HepG2 (cell line): ENCODE data around the gene ACAP1. TPM values are rescaled to one million over a fixed set of nuclear protein-coding genes. Genes with fewer than 3 reads are reported as not detected.

ENCODE experiments used
- ATAC-seq: fragments of 200-7000 bp; cut with Tn5 transposase; 3 replicates; pipeline ENCODE4 v1.9.1; 2020; ENCODE audit warnings: mild to moderate bottlenecking, moderate library complexity
- BruUV-seq: library from RNA; stranded (reverse); fragments of 400-500 nt; replicated peaks from 2 replicates; lab custom pipeline; 2021; lab: Mats Ljungman, UMichigan
- CTCF ChIA-PET: fragments of 300-600 bp; formaldehyde crosslinking; extraction: SDS; loops from one replicate; lab custom pipeline; 2021; ENCODE audit warnings: low total read pairs, inconsistent platforms, low intra/inter-chr PET ratio; lab: Yijun Ruan, JAX
- POLR2A ChIA-PET: fragments of 350-600 bp; sonication (Branson Sonifier 250); formaldehyde crosslinking; loops from one replicate; lab custom pipeline; 2020; ENCODE audit warnings: antibody characterized with exemption, inconsistent platforms; lab: Yijun Ruan, JAX
- DNase-seq: peaks from one replicate; pipeline ENCODE4 v3.0.0-alpha.2; 2015; ENCODE audit warnings: low spot score
- FAIRE-seq: peaks from 3 replicates; lab custom pipeline; 2011; peaks lifted over from hg19 to GRCh38; lab: Jason Lieb, UNC
- H2AFZ ChIP-seq: one replicate; pipeline ENCODE4 v1.6.1; 2011; ENCODE audit warnings: low read length, inconsistent platforms
- H3K27ac ChIP-seq: fragments of 300-600 bp; 3 replicates; pipeline ENCODE4 v1.8.0; 2011; ENCODE audit warnings: mixed run types, mild to moderate bottlenecking, mixed read lengths, low read length, inconsistent platforms; ENCODE audit not compliant: insufficient read depth; ENCODE audit errors: extremely low read length
- H3K27me3 ChIP-seq, 2 experiments: fragments of 200-600 bp in 1 of 2; 2 replicates in 1 of 2; 3 replicates in 1 of 2; pipeline versions ENCODE4 v1.6.0 to v1.8.0; 2011; ENCODE audit warnings: low read length in 2 of 2, mild to moderate bottlenecking in 2 of 2, moderate library complexity in 2 of 2, inconsistent platforms in 1 of 2; ENCODE audit not compliant: insufficient read depth in 2 of 2, control insufficient read depth in 1 of 2
- H3K36me3 ChIP-seq, 2 experiments: fragments of 200-600 bp in 1 of 2; replicated peaks in 1 of 2; 2 replicates in 1 of 2; 3 replicates in 1 of 2; pipeline versions ENCODE4 v1.5.1 to v1.8.0; 2011; ENCODE audit warnings: low read length in 2 of 2, inconsistent platforms in 1 of 2; ENCODE audit not compliant: insufficient read depth in 2 of 2, control insufficient read depth in 1 of 2
- H3K4me1 ChIP-seq: 2 replicates; pipeline ENCODE4 v1.5.1; 2012; ENCODE audit warnings: low read length, inconsistent platforms; ENCODE audit not compliant: insufficient read depth
- H3K4me2 ChIP-seq: 2 replicates; pipeline ENCODE4 v1.6.0; 2011; ENCODE audit warnings: low read depth, low read length, inconsistent platforms
- H3K4me3 ChIP-seq, 3 experiments: fragments of 200-600 bp in 1 of 3; sonication (generic), shearing (Covaris generic) in 1 of 3; replicated peaks in 1 of 3; 2 replicates each; pipeline ENCODE4 v1.5.1; 2011 to 2016; ENCODE audit warnings: low read length in 3 of 3, inconsistent platforms in 2 of 3, low read depth in 2 of 3, mild to moderate bottlenecking in 2 of 3, control low read depth in 1 of 3, mixed read lengths in 1 of 3; ENCODE audit not compliant: insufficient read depth in 1 of 3
- H3K79me2 ChIP-seq: one replicate; pipeline ENCODE4 v1.6.1; 2011; ENCODE audit warnings: low read length, inconsistent platforms; ENCODE audit not compliant: insufficient read depth
- H3K9ac ChIP-seq: 2 replicates; pipeline ENCODE4 v1.6.0; 2011; ENCODE audit warnings: mild to moderate bottlenecking, low read depth, low read length, inconsistent platforms; ENCODE audit not compliant: insufficient read depth
- H3K9me3 ChIP-seq: 2 replicates; pipeline ENCODE4 v1.5.1; 2012; ENCODE audit warnings: mild to moderate bottlenecking, low read length
- H4K20me1 ChIP-seq: 2 replicates; pipeline ENCODE4 v1.6.0; 2011; ENCODE audit warnings: inconsistent platforms, mild to moderate bottlenecking, low read length, moderate library complexity; ENCODE audit not compliant: insufficient read depth
- CC2D1A ChIP-seq: sonication (generic); formaldehyde crosslinking; IDR thresholded peaks from 2 replicates; pipeline ENCODE4 v1.8.1; 2023; ENCODE audit warnings: mild to moderate bottlenecking, missing genetic modification reagents
- CREB1 ChIP-seq, 2 experiments: fragments of 450-650 bp in 1 of 2; IDR thresholded peaks; 2 replicates each; pipeline ENCODE4 v1.6.1; 2016 to 2017; ENCODE audit warnings: control low read depth in 1 of 2, mild to moderate bottlenecking in 1 of 2, missing compliant biosample characterization in 1 of 2, missing genetic modification characterization in 1 of 2
- ELF4 ChIP-seq: sonication (generic); formaldehyde crosslinking; IDR thresholded peaks from 2 replicates; pipeline ENCODE4 v1.5.0; 2020; ENCODE audit warnings: missing genetic modification reagents, mild to moderate bottlenecking, moderate library complexity, borderline replicate concordance
- JARID2 ChIP-seq: sonication (generic); formaldehyde crosslinking; IDR thresholded peaks from 2 replicates; pipeline ENCODE4 v1.8.1; 2023; ENCODE audit warnings: missing genetic modification reagents, inconsistent platforms; ENCODE audit not compliant: insufficient replicate concordance
- RBFOX2 ChIP-seq: fragments of 200-400 bp; formaldehyde crosslinking; IDR thresholded peaks from 2 replicates; pipeline ENCODE4 v1.6.1; 2017; ENCODE audit warnings: low read depth, mild to moderate bottlenecking, low read length
- RBM22 ChIP-seq: fragments of 200-400 bp; formaldehyde crosslinking; optimal IDR thresholded peaks from 2 replicates; pipeline ENCODE3; 2017; ENCODE audit warnings: mild to moderate bottlenecking, low read length, moderate library complexity
- SRY ChIP-seq: sonication (generic); formaldehyde crosslinking; IDR thresholded peaks from 2 replicates; pipeline ENCODE4 v1.8.0; 2022; ENCODE audit warnings: mild to moderate bottlenecking, missing genetic modification reagents
- TEAD3 ChIP-seq: optimal IDR thresholded peaks from 2 replicates; pipeline ENCODE3; 2016; ENCODE audit warnings: borderline replicate concordance
- TGIF2 ChIP-seq: IDR thresholded peaks from 2 replicates; pipeline ENCODE4 v1.6.1; 2016; ENCODE audit warnings: control low read depth, missing compliant biosample characterization
- WGBS: methylation state at CpG from one replicate; pipeline ENCODE4 v1.1.6; 2017; ENCODE audit warnings: low lambda C conversion rate; 5-methylcytosine and 5-hydroxymethylcytosine counted together
- in situ Hi-C: cut with HindIII; loops from 2 replicates; pipeline ENCODE4 v1.10.0; 2017; ENCODE audit warnings: low pct_unique_long_range_greater_than_20kb; ENCODE audit not compliant: extremely low pct_ligation_motif_present
- intact Hi-C: fragments of 100-400 bp; cut with micrococcal nuclease; formaldehyde crosslinking; loops from one replicate; pipeline ENCODE4 v1.10.0; 2022; ENCODE audit not compliant: unreplicated experiment
- polyA plus RNA-seq, 8 experiments: library from polyadenylated mRNA; depleted of rRNA in 3 of 8; stranded (reverse) in 7 of 8; unstranded in 1 of 8; fragments of >200 nt; fragmentation: Illumina TruSeq in 4 of 8; extraction: Trizol in 4 of 8; gene quantifications; 2 replicates each; pipeline versions ENCODE4 v1.2.1 to v1.2.3, GENCODE V29; 2011 to 2016; ENCODE audit warnings: low read depth in 4 of 8, missing spikeins in 1 of 8, mixed read lengths in 1 of 8; ENCODE audit not compliant: insufficient read depth in 1 of 8
- total RNA-seq, 5 experiments: library from RNA; depleted of rRNA; stranded (reverse); fragments of >200 nt; fragmentation: Illumina TruSeq; extraction: Trizol; gene quantifications; 2 replicates each; pipeline ENCODE4 v1.2.3, GENCODE V29; 2016; ENCODE audit warnings: low read depth in 1 of 5
- TF ChIP-seq, protein P1 (sequence below): fragments of 450-650 bp; IDR thresholded peaks from 2 replicates; pipeline ENCODE4 v1.6.1; 2017; ENCODE audit warnings: mild to moderate bottlenecking
- TF ChIP-seq, protein P2 (sequence below): sonication (generic); formaldehyde crosslinking; IDR thresholded peaks from 2 replicates; pipeline ENCODE4 v1.5.0; 2020; ENCODE audit warnings: mild to moderate bottlenecking, missing genetic modification reagents

ACAP1 gene
- total and polyA plus RNA-seq, 2 of the 13 experiments (the other 11 are each of a cell fraction or from before 2014, with no cell fraction given): 1.3 to 2.5 TPM

DNA sequence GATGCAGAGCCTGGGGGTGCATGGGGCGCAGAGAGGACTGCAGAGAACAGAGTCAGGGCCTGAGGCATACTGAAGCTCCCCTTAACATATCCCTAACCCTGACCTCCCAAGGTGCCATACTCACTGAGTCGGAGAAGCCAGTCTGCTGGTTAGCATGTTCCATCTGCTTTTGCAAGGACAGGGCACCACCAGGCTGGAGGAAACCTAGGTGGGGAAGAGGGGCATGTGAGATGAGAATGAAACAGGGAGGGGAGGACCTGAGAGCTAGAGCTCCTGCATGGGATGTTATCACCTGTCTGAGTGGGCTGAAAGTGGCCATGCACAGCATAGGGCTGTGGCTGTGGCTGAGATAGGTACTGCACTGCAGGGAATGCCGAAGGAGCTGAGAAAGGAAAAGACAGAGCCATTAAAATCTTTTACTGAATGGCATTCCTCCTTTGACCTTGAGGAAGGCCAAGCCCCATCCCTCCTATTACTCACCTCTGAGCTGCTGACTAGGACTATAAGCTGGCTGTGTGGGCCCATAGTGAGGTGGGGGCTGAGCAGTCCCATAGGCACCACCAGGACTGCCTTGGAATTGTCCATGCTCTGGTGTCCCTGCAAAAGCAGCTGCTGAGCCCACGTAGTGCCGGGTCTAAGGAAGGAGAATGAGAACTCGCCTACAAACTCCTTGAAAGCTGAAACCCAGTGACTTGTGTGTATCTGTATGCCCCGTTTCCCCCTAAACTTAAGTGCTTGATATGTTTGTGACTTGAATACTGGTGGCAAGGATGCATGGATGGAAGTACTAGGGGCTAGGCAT lies 23.0 kb upstream of the ACAP1 start (continued):
- TF ChIP-seq, protein P1, sequence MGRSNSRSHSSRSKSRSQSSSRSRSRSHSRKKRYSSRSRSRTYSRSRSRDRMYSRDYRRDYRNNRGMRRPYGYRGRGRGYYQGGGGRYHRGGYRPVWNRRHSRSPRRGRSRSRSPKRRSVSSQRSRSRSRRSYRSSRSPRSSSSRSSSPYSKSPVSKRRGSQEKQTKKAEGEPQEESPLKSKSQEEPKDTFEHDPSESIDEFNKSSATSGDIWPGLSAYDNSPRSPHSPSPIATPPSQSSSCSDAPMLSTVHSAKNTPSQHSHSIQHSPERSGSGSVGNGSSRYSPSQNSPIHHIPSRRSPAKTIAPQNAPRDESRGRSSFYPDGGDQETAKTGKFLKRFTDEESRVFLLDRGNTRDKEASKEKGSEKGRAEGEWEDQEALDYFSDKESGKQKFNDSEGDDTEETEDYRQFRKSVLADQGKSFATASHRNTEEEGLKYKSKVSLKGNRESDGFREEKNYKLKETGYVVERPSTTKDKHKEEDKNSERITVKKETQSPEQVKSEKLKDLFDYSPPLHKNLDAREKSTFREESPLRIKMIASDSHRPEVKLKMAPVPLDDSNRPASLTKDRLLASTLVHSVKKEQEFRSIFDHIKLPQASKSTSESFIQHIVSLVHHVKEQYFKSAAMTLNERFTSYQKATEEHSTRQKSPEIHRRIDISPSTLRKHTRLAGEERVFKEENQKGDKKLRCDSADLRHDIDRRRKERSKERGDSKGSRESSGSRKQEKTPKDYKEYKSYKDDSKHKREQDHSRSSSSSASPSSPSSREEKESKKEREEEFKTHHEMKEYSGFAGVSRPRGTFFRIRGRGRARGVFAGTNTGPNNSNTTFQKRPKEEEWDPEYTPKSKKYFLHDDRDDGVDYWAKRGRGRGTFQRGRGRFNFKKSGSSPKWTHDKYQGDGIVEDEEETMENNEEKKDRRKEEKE: no peak
- TF ChIP-seq CC2D1A (CRISPR knock-in tag) (no peak), TEAD3 (no peak)

DNA sequence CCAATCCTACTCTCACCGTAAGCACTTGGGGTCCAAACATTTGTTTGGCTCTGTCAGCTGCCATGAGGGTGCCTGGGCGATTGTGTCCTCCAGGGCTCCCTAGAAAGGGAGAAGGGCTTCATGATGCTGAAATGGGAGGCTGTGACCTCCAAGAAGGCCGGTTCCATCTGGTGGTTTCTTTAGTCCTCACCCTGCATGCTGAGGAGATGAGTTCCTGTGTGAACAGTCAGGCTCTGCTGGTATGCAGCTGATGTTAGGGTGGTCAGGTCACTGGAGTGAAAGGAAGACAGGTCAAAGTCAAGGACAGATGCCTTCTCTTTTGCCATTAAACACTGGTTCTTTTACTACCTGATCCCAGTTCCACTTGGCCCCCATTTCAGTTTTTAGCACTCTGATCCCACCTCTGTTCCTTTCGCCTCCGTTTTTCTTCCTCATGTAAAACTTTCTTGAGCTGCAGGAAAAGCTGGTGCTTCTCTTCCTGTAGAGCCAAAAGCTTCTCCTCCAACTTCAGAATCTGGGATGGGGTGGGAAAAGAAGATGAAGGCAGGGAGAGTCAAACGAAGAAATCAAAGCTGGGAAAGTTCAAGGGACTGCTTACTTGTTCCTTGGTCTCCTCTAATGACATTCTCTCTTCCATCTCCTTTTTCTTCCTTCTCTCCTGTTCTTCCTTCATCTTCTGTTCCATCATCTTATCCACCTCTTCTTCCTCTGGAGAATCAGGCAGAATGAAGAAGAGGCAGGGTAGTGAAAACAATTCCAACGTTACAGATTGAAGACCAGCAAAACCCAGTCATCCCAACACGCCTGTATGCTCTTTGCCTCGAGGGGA lies 22.2 kb upstream of the ACAP1 start:
- Histone ChIP-seq H3K4me3 (peak overlapping the region; percentile 82 to 89 (median 82); a peak in 5 of 6 replicates), H3K36me3 (peaks cover 24 to 60% of the 10 kb centered on the region in 2 experiments), H4K20me1 (peaks cover 43% of the 10 kb centered on the region), H3K4me2 (peak overlapping the region; percentile 69), H3K4me1 (peaks cover 49% of the 10 kb centered on the region), H3K27ac (peak overlapping the region; percentile 60), H3K27me3 (no peaks in the 10 kb centered on the region), H3K9ac (peak overlapping the region; percentile 75), H3K9me3 (no peaks in the 10 kb centered on the region), H3K79me2 (peaks cover 36% of the 10 kb centered on the region), H2AFZ (no peak overlapping the region)
- in situ Hi-C loops: no loop called here
- intact Hi-C loops: no loop called here
- TSS peak; percentile 79 for BruUV-seq
- 34% methylated on average over 7 of the region's 9 CpGs for WGBS
- DNase-seq: no peak
- POLR2A ChIA-PET: interaction anchor here (0.7 to 5.8 kb wide), 13 partner anchors 15 to 268 kb away, joined by 3 to 47 read pairs (median 4); partner anchors contain the start of genes ACADVL, ACAP1, DLG4 and GABARAP
- CTCF ChIA-PET: interaction anchor here (0.7 kb wide), 1 partner anchor 33 kb away, joined by 3 read pairs; the partner anchor contains the start of gene SLC2A4
- peak; percentile 47 for FAIRE-seq
- no peak for TF ChIP-seq CREB1 (IDR thresholded peaks at IDR 0.05)
- TF ChIP-seq CREB1 (CRISPR knock-in tag; IDR thresholded peaks at IDR 0.05): peak; percentile 17; the same call in 1 of the 2 replicates
- no peak for TF ChIP-seq ELF4 (CRISPR knock-in tag)
- TF ChIP-seq, protein P2, sequence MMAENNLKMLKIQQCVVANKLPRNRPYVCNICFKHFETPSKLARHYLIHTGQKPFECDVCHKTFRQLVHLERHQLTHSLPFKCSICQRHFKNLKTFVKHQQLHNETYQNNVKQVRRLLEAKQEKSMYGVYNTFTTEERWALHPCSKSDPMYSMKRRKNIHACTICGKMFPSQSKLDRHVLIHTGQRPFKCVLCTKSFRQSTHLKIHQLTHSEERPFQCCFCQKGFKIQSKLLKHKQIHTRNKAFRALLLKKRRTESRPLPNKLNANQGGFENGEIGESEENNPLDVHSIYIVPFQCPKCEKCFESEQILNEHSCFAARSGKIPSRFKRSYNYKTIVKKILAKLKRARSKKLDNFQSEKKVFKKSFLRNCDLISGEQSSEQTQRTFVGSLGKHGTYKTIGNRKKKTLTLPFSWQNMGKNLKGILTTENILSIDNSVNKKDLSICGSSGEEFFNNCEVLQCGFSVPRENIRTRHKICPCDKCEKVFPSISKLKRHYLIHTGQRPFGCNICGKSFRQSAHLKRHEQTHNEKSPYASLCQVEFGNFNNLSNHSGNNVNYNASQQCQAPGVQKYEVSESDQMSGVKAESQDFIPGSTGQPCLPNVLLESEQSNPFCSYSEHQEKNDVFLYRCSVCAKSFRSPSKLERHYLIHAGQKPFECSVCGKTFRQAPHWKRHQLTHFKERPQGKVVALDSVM (CRISPR knock-in tag): 0 out of 2 replicates have a peak, but pooled peaks have one; percentile 15
- TF ChIP-seq SRY (CRISPR knock-in tag): 0 out of 2 replicates have a peak, but pooled peaks have one; percentile 13
- TF ChIP-seq TGIF2: 0 out of 2 replicates have a peak, but pooled peaks have one; percentile 38
- peak; percentile 47 for TF ChIP-seq RBM22
- TF ChIP-seq JARID2 (CRISPR knock-in tag): no peak
- TF ChIP-seq RBFOX2: peak; percentile 54
- ATAC-seq: peak; percentile 16
